Measurements from ENCODE around the gene GM2A. TPM values are rescaled to one million over a fixed set of nuclear protein-coding genes. Genes with fewer than 3 reads are reported as not detected.
"Not testable (repeated sequence)": the region's sequence is repeated elsewhere in the genome, so short reads cannot be mapped to it uniquely, and the experiment has no call there.

The GM2A gene
- total and polyA plus RNA-seq, 7 donors, result 10.2 to 35.1 (median 30.3) TPM

GRCh38 chr5:151238303-151238741 lies 14.7 kb upstream of the GM2A start:
- H3K4me3 ChIP-seq, result peak overlapping the region; percentile 15 to 40 (median 34)
- peak; percentile 86 for DNase-seq
- intact Hi-C loops (cut with DNase I), result loop anchor here (2.0 to 10.0 kb wide), 3 partner anchors 86 to 184 kb away; no protein-coding TSS in a partner anchor
- H3K27me3 ChIP-seq, result no peaks in the 10 kb centered on the region
- H3K36me3 ChIP-seq, result no peaks in the 10 kb centered on the region
- WGBS, 2 donors, result 44 to 69% methylated on average over 14 of the region's 14 CpGs
- TF ChIP-seq POLR2AphosphoS5 (IDR thresholded peaks at IDR 0.05) (peak; percentile 18 to 49 (median 31)), EP300 (IDR thresholded peaks at IDR 0.05) (no peak), POLR2A (IDR thresholded peaks at IDR 0.05) (no peak)
- H3K9me3 ChIP-seq, result no peaks in the 10 kb centered on the region
- H3K4me1 ChIP-seq, result peaks cover 0 to 41% (median 39%) of the 10 kb centered on the region in 4 donors
- H3K27ac ChIP-seq, result peak overlapping the region; percentile 84 to 90 (median 86)

GRCh38 chr5:151239237-151239861 lies 13.6 kb upstream of the GM2A start:
- Histone ChIP-seq H3K36me3 (no peaks in the 10 kb centered on the region), H3K4me3 (peak overlapping the region in 3 of 4 donors; percentile 15 to 40 (median 40)), H3K27ac (peak overlapping the region; percentile 84 to 90 (median 86)), H3K4me1 (peaks cover 0 to 36% (median 33%) of the 10 kb centered on the region in 4 donors), H3K27me3 (no peaks in the 10 kb centered on the region), H3K9me3 (no peaks in the 10 kb centered on the region)
- DNase-seq, result peak; percentile 93
- intact Hi-C loops (cut with DNase I), result loop anchor here (2.0 to 10.0 kb wide), 3 partner anchors 87 to 185 kb away; no protein-coding TSS in a partner anchor
- peak; percentile 48 to 70 (median 57) for TF ChIP-seq CTCF (IDR thresholded peaks at IDR 0.05)
- TF ChIP-seq EP300 (IDR thresholded peaks at IDR 0.05), result no peak
- TF ChIP-seq POLR2AphosphoS5 (IDR thresholded peaks at IDR 0.05), result peak in 1 of 4 donors; percentile 39
- 21 to 24% methylated on average over 17 of the region's 17 CpGs for WGBS, 2 donors

GRCh38 chr5:151240268-151240835 lies 12.6 kb upstream of the GM2A start:
- H3K27me3 ChIP-seq; H3K9me3 ChIP-seq; H3K4me3 ChIP-seq; intact Hi-C loops (cut with DNase I); H3K36me3 ChIP-seq: not testable (repeated sequence)
- WGBS, 2 donors, result 91 to 93% methylated on average over 10 of the region's 10 CpGs
- H3K27ac ChIP-seq, result peak overlapping the region in 1 of 4 donors; percentile 90
- peaks cover 0 to 27% (median 23%) of the 10 kb centered on the region in 4 donors for H3K4me1 ChIP-seq
- peak; percentile 55 for DNase-seq

- Histone ChIP-seq H3K9me3 (no peaks in the 10 kb centered on the region), H3K27me3 (no peaks in the 10 kb centered on the region), H3K4me3 (no peak overlapping the region), H3K36me3 (no peaks in the 10 kb centered on the region), H3K4me1 (peaks cover 0 to 23% (median 20%) of the 10 kb centered on the region in 4 donors), H3K27ac (no peak overlapping the region)
- TF ChIP-seq EP300 (IDR thresholded peaks at IDR 0.05) (no peak), POLR2AphosphoS5 (IDR thresholded peaks at IDR 0.05) (no peak), CTCF (IDR thresholded peaks at IDR 0.05) (no peak), POLR2A (IDR thresholded peaks at IDR 0.05) (no peak)
- peak; percentile 44 for DNase-seq
- intact Hi-C loops (cut with DNase I), result no loop called here
- WGBS, 2 donors, result 87 to 90% methylated on average over 2 of the region's 2 CpGs
Observed at GRCh38 chr5:151240924-151241635, 11.9 kb upstream of the GM2A start.

GRCh38 chr5:151243127-151243526 lies 9.9 kb upstream of the GM2A start:
- H3K9me3 ChIP-seq, result no peaks in the 10 kb centered on the region
- peaks cover 0 to 16% (median 11%) of the 10 kb centered on the region in 4 donors for H3K4me1 ChIP-seq
- no peaks in the 10 kb centered on the region for H3K36me3 ChIP-seq
- no peak overlapping the region for H3K4me3 ChIP-seq
- 84 to 91% methylated on average over 4 of the region's 4 CpGs for WGBS, 2 donors
- H3K27ac ChIP-seq, result no peak overlapping the region
- no peak for DNase-seq
- intact Hi-C loops (cut with DNase I), result no loop called here
- no peaks in the 10 kb centered on the region for H3K27me3 ChIP-seq
- TF ChIP-seq EP300 (IDR thresholded peaks at IDR 0.05) (no peak), POLR2AphosphoS5 (IDR thresholded peaks at IDR 0.05) (no peak), POLR2A (IDR thresholded peaks at IDR 0.05) (no peak), CTCF (IDR thresholded peaks at IDR 0.05) (no peak)
